ENCODE measurements around the gene AGPAT4.

AGPAT4 gene

DNA sequence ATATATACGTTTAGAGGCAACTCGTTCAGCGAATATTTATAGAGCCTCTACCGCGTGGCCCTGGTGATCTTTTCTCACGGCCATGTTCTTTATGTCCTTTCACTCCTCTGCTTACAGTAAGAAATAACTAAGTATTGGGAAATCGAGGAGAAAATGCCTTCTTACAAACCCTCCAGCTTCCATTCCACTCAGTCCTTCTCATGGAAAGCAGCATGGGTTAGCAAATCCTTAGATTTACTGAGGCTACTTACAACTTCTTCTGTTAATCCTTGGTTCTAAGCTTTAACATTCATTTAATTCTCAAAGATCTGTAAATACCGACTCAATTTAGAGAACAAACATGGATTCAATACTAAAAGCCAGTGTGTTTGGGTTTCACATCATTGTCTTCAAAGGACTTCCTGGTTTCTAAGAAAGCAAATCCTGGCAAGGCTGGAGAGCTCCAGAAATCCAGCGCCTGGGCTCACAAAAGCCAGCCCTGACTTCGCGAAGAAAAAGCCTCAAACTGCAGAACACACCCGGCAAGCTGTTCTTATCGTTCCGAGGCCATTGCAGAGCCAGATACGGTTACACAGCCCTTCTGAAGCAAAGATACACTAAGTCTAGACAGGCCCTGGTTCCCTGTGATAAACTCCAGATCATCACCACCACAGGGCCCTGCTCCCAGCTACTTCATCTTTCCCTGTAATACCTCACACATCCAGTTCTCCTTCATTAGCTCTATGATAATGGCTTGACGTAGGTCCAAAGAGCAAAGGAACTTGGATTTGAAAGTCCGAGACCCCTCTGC is 19.2 kb downstream of the AGPAT4 start:
- no peak for FAIRE-seq

GRCh38 chr6:161254126-161254463 is 19.8 kb downstream of the AGPAT4 start:
- no peak for FAIRE-seq

DNA sequence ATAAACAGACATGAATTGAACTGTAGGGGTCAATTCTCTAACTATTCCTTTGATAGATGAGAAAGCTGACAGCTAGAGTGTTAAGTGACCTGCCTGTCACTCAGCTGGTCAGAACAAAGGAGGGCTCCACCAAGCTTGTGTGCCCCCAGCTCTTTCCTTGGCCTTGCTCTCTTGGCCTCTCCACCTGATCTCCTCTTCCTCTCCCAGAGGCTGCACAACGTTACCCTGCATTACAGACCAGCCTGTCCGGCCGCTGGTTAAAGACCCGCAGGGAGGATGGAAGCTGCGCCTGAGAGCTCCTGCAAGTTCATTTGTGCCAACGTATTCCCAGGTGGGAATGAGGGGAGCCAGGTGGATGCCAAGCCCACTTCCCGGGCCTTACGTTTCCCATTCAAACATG is 22.5 kb downstream of the AGPAT4 start:
- no peak for FAIRE-seq

- FAIRE-seq: no peak
Observed at GRCh38 chr6:161249327-161249726, 24.5 kb downstream of the AGPAT4 start.

- FAIRE-seq: no peak
Observed at GRCh38 chr6:161246725-161247124, 27.1 kb downstream of the AGPAT4 start.

GRCh38 chr6:161245363-161245762 is 28.5 kb downstream of the AGPAT4 start:
- FAIRE-seq: no peak

DNA sequence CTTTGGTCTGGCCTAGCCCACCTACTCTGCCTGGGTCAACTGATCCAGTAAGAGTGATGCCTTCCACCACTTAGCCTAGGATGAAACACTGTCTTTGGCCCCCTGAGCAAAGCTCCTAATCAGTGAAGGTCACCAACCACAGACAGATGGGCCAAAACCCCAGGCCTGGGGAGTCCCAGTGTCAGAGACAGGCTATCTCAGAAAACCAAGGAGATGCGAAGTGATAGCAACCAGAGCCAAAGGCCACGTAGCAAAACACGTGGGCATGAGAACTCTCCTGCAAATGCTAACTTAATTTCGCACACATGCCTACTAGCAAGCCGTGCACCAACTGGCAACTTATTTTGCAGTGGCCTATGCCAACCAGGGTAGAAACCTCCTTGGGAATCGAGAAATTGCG is 29.1 kb downstream of the AGPAT4 start:
- FAIRE-seq: no peak

GRCh38 chr6:161242779-161243693 is 30.8 kb downstream of the AGPAT4 start:
- FAIRE-seq: no peak

DNA sequence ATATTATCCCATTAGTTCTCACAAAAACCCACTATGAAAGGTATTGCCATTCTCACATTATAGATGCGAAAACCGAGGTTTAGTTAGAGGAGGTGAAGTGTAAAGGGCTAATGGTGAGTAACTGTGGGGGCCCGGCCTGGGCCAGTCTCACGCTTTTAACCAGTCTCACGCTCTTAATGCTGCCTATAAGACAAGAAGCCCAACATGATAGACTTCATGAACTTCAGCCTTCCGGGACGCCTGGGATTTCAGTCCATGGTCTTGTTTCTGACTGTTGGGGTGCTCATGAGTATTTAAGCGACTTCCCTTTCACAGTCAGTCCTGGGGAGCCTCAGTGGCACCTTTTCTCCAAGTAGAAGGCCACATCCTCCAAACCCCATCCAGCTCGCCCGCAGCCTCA is 31.7 kb downstream of the AGPAT4 start:
- no peak for FAIRE-seq

- no peak for FAIRE-seq
Observed at GRCh38 chr6:161239001-161239400, 34.9 kb downstream of the AGPAT4 start.

DNA sequence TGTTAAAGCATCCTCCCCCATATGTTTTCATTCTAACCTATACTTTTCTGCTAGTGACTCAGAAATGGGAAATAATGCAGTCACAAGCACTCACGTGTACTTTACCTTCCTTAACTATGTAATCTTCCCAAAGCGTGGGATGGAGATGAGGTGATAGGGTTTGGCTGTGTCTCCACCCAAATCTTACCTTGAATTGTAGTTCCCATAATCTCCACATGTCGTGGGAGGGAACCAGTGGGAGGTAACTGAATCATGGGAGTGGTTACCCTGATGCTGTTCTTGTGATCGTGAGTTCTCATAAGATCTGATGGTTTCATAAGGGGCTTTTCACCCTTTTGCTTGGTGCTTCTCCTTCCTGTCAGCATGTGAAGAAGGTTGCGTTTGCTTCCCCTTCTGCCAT is 35.4 kb downstream of the AGPAT4 start:
- FAIRE-seq: no peak

- FAIRE-seq: no peak
Observed at GRCh38 chr6:161238081-161238480, 35.8 kb downstream of the AGPAT4 start.

GRCh38 chr6:161237176-161237575 is 36.7 kb downstream of the AGPAT4 start:
- FAIRE-seq: no peak

GRCh38 chr6:161235776-161236633 is 37.9 kb downstream of the AGPAT4 start:
- no peak for FAIRE-seq

DNA sequence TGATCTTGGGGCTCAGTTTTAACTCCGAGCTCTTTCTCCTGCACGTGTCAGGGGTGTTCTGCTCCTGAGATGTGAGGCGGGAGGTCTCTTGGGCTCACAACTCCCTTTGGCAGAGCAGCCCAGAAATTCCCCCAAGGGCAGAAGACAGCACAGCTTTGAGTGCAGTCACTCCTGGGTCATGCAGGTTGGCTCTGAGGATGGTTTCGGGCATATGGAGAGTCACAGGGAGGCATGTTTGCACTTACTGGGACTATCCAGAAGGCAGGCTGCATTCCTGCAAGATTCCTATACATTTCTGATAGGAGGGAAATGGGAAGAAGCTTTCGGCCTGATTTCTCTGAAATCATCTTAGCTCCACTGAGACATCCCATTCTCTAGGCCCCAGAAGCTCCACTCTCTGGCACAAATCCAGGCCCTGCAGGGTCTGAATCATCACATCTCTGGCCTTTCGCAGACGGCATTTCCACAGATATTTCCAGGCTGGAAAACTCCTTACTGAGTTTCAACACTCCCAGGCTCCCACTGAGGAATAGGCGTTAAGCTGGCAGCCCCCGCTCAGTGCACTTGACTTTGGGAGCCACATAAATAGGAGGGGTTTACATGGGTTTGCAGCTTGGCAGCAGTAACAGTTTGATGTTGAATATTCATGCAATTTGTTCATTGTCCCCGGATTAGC is 39.7 kb downstream of the AGPAT4 start:
- FAIRE-seq: no peak

- FAIRE-seq: no peak
Observed at GRCh38 chr6:161232467-161232866, 41.4 kb downstream of the AGPAT4 start.

DNA sequence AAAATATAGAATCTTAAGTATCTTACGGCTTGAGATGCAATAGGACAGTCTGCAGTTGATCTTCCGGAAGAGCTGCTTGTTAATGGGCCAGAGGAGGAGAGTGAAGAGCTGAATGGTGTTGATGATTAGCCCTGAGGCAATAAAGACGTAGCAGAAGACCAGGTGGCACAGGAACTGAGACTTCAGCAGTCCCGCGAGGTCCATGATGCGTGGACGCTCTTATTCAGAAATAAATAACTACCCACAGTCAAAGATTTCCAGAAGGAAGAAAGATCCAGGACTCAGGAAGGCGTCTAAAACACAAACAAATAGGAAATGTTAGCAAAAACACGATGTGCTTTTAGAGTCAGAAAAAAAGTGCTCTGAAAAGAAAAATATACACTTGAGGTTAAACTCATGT is 41.9 kb downstream of the AGPAT4 start:
- no peak for FAIRE-seq

GRCh38 chr6:161230339-161230738 is 43.5 kb downstream of the AGPAT4 start:
- FAIRE-seq: no peak

- no peak for FAIRE-seq
Observed at GRCh38 chr6:161228921-161229591, 44.8 kb downstream of the AGPAT4 start.

DNA sequence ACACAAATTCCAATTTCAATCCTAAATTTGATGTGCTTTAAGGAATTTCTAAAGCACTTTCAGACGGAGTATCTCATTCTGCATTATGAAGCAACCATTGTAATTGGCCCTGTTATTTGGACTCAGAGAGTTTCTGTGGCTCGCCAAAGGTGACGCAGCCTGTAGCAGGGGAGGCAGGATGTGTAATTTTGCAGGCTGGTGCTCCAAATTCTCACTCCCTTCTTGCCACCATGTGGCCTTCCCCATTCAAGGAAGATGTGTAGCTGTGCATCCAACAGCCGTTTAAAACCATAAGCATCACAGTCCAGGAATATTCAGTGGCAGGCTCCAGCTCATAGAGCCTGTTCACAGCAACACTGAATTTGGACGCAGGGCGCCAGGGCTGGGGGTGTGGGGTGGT is 45.8 kb downstream of the AGPAT4 start:
- FAIRE-seq: no peak

DNA sequence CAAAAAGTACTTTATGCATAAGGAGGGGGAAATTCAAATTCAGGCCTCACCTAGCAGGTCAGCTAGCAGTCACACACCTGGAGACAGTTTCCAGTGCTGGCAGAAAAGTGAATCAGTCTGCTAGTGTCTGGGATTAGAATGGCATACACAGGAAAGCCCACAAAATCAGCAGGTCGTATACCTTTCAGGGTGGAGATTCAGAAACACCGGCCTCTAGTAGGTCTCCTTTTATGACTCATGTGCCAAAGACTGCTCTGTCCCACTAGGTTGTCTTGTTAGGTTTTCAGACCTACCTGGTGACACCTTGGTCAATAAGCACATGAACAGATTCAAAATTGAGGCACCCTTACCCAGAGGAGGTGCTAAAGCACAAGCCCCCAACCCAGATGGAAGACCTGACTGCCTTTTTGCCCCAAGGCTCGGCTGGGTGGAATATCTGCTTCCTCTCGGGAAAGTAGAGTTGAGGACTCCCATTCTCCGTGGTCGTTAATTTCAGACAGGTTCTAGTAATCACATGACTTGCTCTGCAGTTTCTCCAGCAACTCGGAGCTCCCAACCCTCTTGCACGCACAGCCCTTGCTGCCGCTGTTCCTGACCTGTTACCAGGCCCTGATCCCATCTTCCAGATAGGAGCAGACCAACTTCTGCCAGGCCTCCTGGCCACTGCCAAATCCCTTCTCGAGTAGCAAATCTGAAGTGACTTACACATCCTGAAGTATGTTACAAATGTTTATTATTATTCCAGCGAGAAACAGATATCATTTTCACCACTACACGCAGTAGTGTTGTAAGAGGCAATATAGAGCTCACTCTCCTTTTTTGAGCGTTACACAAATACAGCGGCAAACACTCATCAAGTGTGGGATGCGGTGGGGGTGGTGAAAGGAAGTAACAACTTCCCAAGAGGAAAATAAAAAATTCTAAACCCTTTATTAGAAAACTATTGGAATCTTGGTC is 46.6 kb downstream of the AGPAT4 start:
- FAIRE-seq: no peak
